Measurements from ENCODE around the gene HNF1B. TPM values are rescaled to one million over a fixed set of nuclear protein-coding genes. Genes with fewer than 3 reads are reported as not detected.

HNF1B gene
- total and polyA plus RNA-seq, 12 donors, result not detected

GRCh38 chr17:37736428-37736827 lies 8.4 kb downstream of the HNF1B start:
- DNase-seq, result no peak
- ATAC-seq, result no peak
- Histone ChIP-seq H3K36me3 (no peaks in the 10 kb centered on the region), H3K4me3 (no peak overlapping the region), H3K27ac (no peak overlapping the region), H3K27me3 (peaks cover 12 to 71% (median 67%) of the 10 kb centered on the region in 7 donors), H3K9me3 (no peaks in the 10 kb centered on the region), H3K4me1 (peaks cover 0 to 2% (median 0%) of the 10 kb centered on the region in 9 donors)
- intact Hi-C loops (cut with DNase I), result no loop called here
- no peak for TF ChIP-seq CTCF (IDR thresholded peaks at IDR 0.05)
- 77% methylated on average over 6 of the region's 6 CpGs for WGBS, 2 donors

GRCh38 chr17:37735165-37735564 lies 9.7 kb downstream of the HNF1B start:
- Histone ChIP-seq H3K27me3 (peaks cover 11 to 61% (median 55%) of the 10 kb centered on the region in 7 donors), H3K4me1 (no peaks in the 10 kb centered on the region), H3K36me3 (no peaks in the 10 kb centered on the region), H3K4me3 (no peak overlapping the region), H3K27ac (no peak overlapping the region), H3K9me3 (no peaks in the 10 kb centered on the region)
- intact Hi-C loops (cut with DNase I), result no loop called here
- ATAC-seq (no peak), DNase-seq (no peak)
- 60 to 61% methylated on average over 4 of the region's 4 CpGs for WGBS, 2 donors
- TF ChIP-seq CTCF (IDR thresholded peaks at IDR 0.05), result no peak

GRCh38 chr17:37732316-37732715 lies 12.5 kb downstream of the HNF1B start:
- DNase-seq (no peak), ATAC-seq (no peak)
- Histone ChIP-seq H3K36me3 (no peaks in the 10 kb centered on the region), H3K4me3 (no peak overlapping the region), H3K27me3 (peaks cover 0 to 33% (median 26%) of the 10 kb centered on the region in 7 donors), H3K27ac (no peak overlapping the region), H3K9me3 (no peaks in the 10 kb centered on the region), H3K4me1 (no peaks in the 10 kb centered on the region)
- intact Hi-C loops (cut with DNase I), result no loop called here
- no peak for TF ChIP-seq CTCF (IDR thresholded peaks at IDR 0.05)
- WGBS, 2 donors, result 85 to 95% methylated on average over 4 of the region's 4 CpGs

GRCh38 chr17:37731056-37731455 lies 13.8 kb downstream of the HNF1B start:
- TF ChIP-seq CTCF (IDR thresholded peaks at IDR 0.05), result no peak
- no peak for DNase-seq
- no peaks in the 10 kb centered on the region for H3K9me3 ChIP-seq
- no peak overlapping the region for H3K4me3 ChIP-seq
- no peaks in the 10 kb centered on the region for H3K36me3 ChIP-seq
- H3K27me3 ChIP-seq, result peaks cover 0 to 20% (median 14%) of the 10 kb centered on the region in 7 donors
- WGBS, 2 donors, result 89 to 91% methylated on average over 12 of the region's 12 CpGs
- H3K4me1 ChIP-seq, result no peaks in the 10 kb centered on the region
- H3K27ac ChIP-seq, result no peak overlapping the region
- intact Hi-C loops (cut with DNase I), result no loop called here
- no peak for ATAC-seq
